Hindlimb muscle (tissue), 1 donor: Measurements from ENCODE around the gene TSPAN19. TPM values are rescaled to one million over a fixed set of nuclear protein-coding genes. Genes with fewer than 3 reads are reported as not detected.

Experiments
- DNase-seq: peaks from one replicate; pipeline ENCODE4 v3.0.0-alpha.2; 2013
- polyA plus RNA-seq: library from polyadenylated mRNA; unstranded; fragments of 120-200 nt; gene quantifications from one replicate; pipeline ENCODE4 v1.2.1, GENCODE V29; 2013; ENCODE audit not compliant: insufficient read length

The TSPAN19 gene
- polyA plus RNA-seq, 1 donor, result not detected

DNA sequence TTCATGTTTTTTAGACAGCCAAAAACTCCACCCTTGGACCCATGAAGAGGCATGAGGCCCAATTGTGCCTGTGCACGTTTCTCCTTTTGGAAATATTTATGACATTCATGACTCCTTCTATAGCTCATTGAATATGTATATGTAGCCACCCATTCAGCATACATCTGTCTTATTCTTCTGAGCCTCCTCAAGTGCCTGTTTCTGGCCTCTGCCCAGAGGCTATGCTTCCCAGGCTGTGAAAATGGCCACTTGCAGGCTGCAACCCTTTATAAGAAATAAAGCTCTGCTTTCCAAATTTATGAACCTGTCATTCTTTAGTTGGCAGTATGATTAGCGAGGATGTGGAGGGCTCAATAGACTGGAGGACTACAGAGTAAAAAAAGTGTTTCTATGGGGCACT lies 35.3 kb downstream of the TSPAN19 start:
- no peak for DNase-seq

DNA sequence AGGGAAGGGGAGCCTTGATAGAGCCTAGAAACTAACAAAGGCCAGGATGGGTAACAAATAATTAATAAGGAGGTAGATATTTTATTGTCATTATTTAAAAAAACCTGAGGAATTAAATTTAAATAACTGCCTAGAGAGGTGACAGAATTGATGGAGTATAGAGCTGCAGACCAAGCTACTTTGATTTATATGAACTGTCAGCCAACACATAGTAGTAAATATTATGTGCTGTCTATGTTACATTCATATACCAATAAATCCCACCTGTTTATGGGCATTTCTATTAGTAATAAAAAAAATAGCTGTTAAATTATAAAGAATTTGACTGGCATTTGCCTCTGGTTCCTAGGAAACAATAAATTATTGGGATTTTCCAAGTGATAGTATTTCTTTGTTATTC lies 37.7 kb downstream of the TSPAN19 start:
- DNase-seq, result no peak

DNA sequence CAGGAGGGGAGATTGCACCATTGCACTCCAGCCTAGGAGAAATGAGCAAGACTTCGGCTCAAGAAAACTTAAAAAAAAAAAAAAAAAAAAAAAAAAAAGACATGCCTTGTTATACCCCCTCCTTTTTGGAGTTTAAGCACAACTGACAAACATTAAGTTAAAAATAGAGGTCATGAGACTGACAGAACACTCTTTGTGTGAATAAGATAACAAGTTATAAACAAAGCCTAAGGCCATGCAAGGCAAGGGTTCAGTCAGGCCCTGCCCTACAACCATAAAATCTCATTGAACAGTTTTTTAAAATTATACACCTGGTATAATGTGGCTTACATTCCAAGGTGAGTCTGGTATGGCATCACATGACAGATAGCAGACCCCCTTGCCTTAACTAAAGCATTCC lies 39.3 kb downstream of the TSPAN19 start:
- no peak for DNase-seq

DNA sequence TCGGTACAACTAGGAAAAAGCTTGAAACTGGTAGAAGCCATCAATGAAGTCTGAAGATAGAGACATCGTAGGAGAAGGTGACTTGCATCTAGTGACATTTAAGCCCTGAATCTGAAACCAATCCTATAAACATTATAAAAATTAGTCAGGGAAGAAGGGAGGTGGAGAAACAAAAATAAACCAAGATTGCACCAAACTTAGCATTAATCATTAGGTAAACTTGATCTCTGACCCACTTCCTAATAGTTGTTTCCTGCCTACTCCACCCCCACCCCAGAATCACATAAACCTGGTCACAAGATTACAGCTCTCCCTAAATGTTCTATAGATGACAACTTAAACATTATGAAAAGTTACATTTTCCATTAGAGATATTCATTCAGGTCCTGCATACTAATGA lies 40.4 kb downstream of the TSPAN19 start:
- no peak for DNase-seq

DNA sequence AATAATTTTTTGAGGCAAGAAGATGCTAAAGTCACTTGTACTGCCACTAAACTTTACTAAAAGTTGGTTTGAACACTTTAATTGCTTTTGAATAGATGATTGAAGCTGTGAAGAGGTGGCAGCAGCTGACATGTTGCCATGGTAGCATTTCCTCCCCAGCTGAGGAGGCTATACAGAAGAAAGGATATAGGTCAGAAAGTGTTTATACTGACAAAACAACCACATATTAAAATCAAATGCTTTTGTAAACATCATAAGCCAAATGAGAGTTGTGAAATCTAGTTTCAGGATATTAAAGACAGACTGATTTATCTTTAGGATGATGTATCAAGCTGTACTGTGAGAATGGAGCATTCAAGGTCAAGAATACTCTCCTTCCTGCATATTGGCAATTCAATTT lies 41.7 kb downstream of the TSPAN19 start:
- no peak for DNase-seq

DNA sequence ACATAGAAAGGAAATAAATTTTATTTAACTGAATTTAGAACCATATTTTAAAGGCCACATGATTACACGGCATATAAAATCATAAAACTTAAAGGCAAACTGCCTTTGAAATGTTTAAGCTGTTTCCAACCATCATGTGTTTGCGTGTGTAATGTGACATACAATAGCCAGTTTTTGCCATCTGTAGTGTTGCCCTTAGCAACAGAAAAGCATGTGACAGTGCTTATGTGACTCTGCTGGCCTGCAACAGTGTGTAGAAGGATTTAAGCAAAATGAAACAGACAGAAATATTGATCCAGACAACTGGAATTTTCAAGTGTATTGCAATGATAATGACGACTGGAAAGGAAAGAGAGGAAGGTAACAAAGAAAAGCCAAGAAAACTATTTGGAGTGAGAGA lies 49.5 kb downstream of the TSPAN19 start:
- peak; percentile 8 for DNase-seq

DNA sequence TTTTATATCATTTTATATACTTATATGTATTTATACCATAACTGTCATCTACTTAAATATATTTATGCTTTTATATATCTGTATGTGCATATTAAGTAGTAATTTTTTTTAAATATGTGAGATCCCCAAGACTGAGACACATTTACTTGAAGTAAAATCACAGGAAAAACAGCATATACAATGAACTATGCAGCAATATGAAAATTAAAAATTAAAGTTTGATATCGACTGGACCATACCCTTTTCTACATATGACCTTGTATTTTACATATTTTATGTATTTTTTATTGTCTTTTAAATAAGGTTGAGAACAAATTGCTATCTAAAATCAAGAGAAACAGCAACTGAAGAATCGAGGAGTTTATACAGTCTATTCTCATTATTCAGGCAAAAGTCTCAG lies 50.0 kb downstream of the TSPAN19 start:
- DNase-seq, result no peak

DNA sequence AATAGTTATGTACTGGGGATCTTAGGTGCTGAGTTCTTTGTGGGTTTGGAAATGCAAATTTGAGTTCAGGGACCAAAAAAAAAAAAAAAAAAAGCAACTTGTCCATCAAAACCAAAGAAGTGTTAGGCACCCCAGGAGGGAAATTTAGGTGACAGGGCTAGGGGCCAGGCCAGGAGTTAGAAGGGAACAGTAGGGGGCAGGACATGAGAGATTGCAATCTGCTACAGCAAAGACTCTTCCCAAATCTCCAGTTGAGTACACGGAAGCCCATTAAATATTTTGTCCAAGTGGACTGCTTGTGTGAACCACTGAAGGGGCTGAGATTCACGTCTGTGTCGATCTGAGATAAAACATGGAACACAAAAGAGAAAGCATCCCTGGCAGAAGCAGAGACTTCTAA lies 52.8 kb downstream of the TSPAN19 start:
- DNase-seq, result no peak

DNA sequence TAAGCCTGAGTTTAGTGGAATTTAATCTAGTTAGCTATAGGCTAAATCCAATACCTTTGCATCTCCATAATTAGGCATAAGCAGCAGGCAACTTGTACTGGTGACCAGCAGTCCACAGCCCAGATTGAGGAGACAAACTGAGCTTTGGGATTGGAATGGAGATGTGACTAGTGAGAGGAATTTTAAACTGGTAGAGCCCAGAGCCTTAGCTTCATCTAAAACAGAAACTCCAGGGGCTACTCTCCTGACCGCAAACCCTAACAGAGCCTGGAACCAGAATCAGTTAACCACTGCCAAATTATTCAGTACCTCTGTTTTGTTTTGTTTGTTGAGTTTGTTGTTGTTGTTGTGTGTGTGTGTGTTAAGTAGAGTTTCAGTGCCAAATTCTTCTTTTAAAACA lies 53.2 kb downstream of the TSPAN19 start:
- no peak for DNase-seq

DNA sequence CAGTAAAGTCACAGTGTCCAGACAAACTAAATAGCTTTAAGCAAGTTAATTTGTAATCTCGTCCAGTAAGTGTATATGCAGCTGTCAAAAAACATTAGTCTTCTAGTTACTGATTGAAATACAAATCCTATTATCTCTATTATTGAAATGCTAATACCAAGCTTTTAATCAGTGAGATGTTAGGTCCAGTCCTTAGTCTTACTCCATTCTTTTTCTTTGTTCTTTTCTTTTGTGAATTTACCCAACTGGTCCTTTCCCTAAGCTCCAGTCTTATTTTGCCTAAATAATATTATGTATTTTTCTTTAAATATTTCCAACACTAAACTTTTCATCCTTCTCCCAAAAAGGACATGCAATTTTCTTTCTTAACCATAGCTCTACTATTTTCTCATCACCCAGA lies 57.2 kb downstream of the TSPAN19 start:
- DNase-seq, result no peak

DNA sequence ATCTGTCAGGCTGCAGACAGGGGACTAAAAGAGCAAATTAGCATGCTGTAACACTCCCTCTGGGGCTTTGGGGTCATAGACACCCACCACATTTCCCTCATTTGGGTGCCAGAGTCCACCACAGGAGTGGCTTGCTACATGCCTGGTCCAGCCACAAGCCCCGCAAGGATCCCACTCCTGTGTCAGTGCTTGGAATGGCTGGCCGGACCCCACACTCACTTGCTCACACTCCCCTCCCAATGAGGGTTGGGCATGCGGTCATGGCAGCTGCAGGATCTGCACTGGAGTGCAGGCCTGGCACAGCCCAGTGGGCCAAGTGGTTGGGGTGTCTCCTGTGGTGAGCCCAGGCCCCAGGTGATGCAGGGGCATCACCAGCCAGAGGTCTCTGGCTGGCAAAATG lies 59.9 kb downstream of the TSPAN19 start:
- DNase-seq, result no peak

DNA sequence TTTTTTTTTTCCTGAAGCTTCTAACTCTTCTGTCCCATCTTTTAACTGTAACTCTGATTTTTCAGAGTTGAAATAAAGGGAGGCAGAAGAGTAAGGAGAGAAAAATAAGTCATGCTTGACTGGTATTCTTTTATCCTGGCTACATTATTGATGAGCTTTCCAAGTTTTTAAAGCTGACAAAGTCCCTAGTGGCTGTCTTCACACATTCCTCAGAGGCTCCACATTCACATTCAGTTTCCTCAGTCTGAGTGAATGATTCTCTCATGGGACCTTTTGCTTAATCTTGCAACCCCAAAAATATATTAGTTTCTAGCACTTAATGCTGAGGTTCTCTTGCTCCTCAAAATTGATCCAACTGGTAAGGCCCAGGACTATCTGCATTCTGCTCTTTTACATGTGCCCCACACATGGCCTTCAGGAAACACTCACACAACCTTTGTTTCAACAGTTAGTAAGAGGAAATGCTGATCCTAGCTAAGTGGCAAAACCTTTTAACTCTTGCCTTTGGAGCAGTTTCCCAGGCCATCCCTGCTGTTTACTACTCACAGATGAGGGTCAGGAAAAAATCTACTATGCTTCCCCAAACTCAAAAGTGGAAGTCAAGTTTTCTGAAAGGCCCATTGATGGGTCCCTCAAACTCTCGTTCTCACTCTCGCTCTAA lies 61.8 kb downstream of the TSPAN19 start:
- DNase-seq, result no peak

DNA sequence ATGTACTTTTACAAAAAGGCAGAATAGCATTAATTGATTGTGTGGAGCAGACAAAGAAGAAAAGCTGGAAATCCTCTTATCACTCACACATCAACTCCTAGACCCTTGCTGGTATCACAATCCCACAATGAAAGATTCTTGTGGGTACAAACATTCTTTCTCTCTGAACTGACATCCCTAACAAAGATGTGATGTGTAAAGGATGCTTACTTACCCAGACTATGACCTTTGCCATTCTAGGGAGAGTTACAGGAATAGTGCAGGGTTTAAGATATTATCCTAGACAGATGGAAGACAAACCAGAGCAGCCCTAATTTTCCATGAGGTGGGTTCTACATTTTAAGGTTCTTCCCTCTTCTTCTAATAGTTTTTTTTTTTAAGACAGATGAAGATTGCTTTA lies 63.1 kb downstream of the TSPAN19 start:
- DNase-seq, result no peak

DNA sequence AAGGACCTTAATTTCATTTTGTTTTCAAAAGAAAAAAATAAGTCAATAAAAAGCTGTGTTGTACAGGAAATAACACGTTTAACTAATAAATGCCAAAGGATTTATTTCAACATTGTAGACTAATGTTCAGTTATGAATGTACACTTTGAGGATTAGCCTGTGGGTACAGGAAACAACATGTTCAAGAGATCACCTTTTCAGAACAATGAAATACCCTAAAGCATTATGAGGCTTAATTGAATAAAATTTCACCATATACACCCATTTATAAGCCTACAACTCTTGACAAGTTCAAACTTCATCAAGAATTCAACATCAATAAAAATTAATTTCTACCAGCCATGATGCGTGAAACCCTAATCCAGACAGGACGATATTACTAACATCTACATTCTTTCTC lies 66.9 kb downstream of the TSPAN19 start:
- no peak for DNase-seq

Other genes with a start within 250 kb of the TSPAN19 start
- 2.9 TPM for gene SLC6A15, start 123.5 kb downstream of the TSPAN19 start, polyA plus RNA-seq
- 0.27 TPM for gene LRRIQ1, start 74 bp upstream of the TSPAN19 start, polyA plus RNA-seq
- not detected for gene ALX1, start 243.9 kb upstream of the TSPAN19 start, polyA plus RNA-seq